Hepatocyte (in vitro differentiated cells): ENCODE data around the gene PHLDA3. TPM values are rescaled to one million over a fixed set of nuclear protein-coding genes. Genes with fewer than 3 reads are reported as not detected.

Experiments
- DNase-seq: peaks from one replicate; pipeline ENCODE4 v3.0.0-alpha.2; 2016; ENCODE audit warnings: low spot score
- H2AFZ ChIP-seq: fragments of 200-600 bp; sonication (generic); 2 replicates; pipeline ENCODE4 v1.6.0; 2016; ENCODE audit warnings: antibody characterized with exemption, mild to moderate bottlenecking
- H3K27ac ChIP-seq: fragments of 200-600 bp; sonication (generic); 2 replicates; pipeline ENCODE4 v1.5.1; 2016; ENCODE audit warnings: mild to moderate bottlenecking
- H3K27me3 ChIP-seq: fragments of 200-600 bp; sonication (generic); 2 replicates; pipeline ENCODE4 v1.6.1; 2016
- H3K36me3 ChIP-seq: fragments of 200-600 bp; sonication (generic); replicated peaks from 2 replicates; pipeline ENCODE4 v1.5.1; 2016; ENCODE audit warnings: low read depth; ENCODE audit not compliant: insufficient read depth
- H3K4me1 ChIP-seq: fragments of 200-600 bp; sonication (generic); 2 replicates; pipeline ENCODE4 v1.5.1; 2016; ENCODE audit warnings: mild to moderate bottlenecking, moderate library complexity; ENCODE audit not compliant: insufficient read depth
- H3K4me2 ChIP-seq: fragments of 200-600 bp; sonication (generic); 2 replicates; pipeline ENCODE4 v1.6.0; 2016
- H3K4me3 ChIP-seq: fragments of 200-600 bp; sonication (generic); 2 replicates; pipeline ENCODE4 v1.5.1; 2016; ENCODE audit warnings: mild to moderate bottlenecking
- H3K79me2 ChIP-seq: fragments of 200-600 bp; sonication (generic); 2 replicates; pipeline ENCODE4 v1.6.0; 2017; ENCODE audit warnings: mild to moderate bottlenecking
- H3K9me2 ChIP-seq: fragments of 200-600 bp; sonication (generic); replicated peaks from 2 replicates; pipeline ENCODE4 v1.6.0; 2017; ENCODE audit warnings: mild to moderate bottlenecking; ENCODE audit not compliant: insufficient read depth
- H3K9me3 ChIP-seq: fragments of 200-600 bp; sonication (generic); 2 replicates; pipeline ENCODE4 v1.5.1; 2016; ENCODE audit warnings: low read depth, mild to moderate bottlenecking
- H4K20me1 ChIP-seq: fragments of 200-600 bp; sonication (generic); 2 replicates; pipeline ENCODE4 v1.6.0; 2016; ENCODE audit warnings: mild to moderate bottlenecking; ENCODE audit not compliant: insufficient read depth, poor library complexity, severe bottlenecking
- CTCF ChIP-seq: fragments of 200-600 bp; sonication (generic); IDR thresholded peaks from 2 replicates; pipeline ENCODE4 v1.5.1; 2016; ENCODE audit warnings: antibody characterized with exemption, mild to moderate bottlenecking; ENCODE audit not compliant: poor library complexity
- EZH2 ChIP-seq: fragments of 200-600 bp; sonication (generic); IDR thresholded peaks from 2 replicates; pipeline ENCODE4 v1.6.1; 2016; ENCODE audit warnings: antibody characterized with exemption, mild to moderate bottlenecking, borderline replicate concordance
- EZH2phosphoT487 ChIP-seq: fragments of 200-600 bp; sonication (generic); IDR thresholded peaks from one replicate; pipeline ENCODE4 v1.6.1; 2018; ENCODE audit warnings: antibody characterized with exemption, mild to moderate bottlenecking, low read depth, moderate library complexity; ENCODE audit not compliant: unreplicated experiment, severe bottlenecking
- WGBS: methylation state at CpG from one replicate; pipeline ENCODE4 v1.1.6; 2016; ENCODE audit warnings: low lambda C conversion rate; ENCODE audit errors: missing lambda C conversion rate; 5-methylcytosine and 5-hydroxymethylcytosine counted together
- polyA plus RNA-seq: library from polyadenylated mRNA; unstranded; fragments of >200 nt; fragmentation: Nextera tagmentation; extraction: Ambion mirVana; gene quantifications from 2 replicates; pipeline ENCODE4 v1.2.1, GENCODE V29; 2016
- total RNA-seq: library from RNA; depleted of rRNA; stranded (reverse); fragments of >200 nt; gene quantifications from 2 replicates; pipeline ENCODE4 v1.2.3, GENCODE V29; 2014

Gene PHLDA3
- total and polyA plus RNA-seq, 2 experiments from 2014 or later: 30.2 to 62.9 TPM

- DNase-seq: no peak
- no peak overlapping the region for H3K4me2 ChIP-seq
- no peaks in the 10 kb centered on the region for H3K27me3 ChIP-seq
- H3K79me2 ChIP-seq: no peaks in the 10 kb centered on the region
- WGBS: 83% methylated on average over 2 of the region's 2 CpGs
- no peak for TF ChIP-seq EZH2phosphoT487
- no peaks in the 10 kb centered on the region for H3K9me3 ChIP-seq
- no peaks in the 10 kb centered on the region for H3K9me2 ChIP-seq
- H3K4me1 ChIP-seq: peaks cover 23% of the 10 kb centered on the region
- no peaks in the 10 kb centered on the region for H4K20me1 ChIP-seq
- H2AFZ ChIP-seq: no peak overlapping the region
- H3K4me3 ChIP-seq: no peak overlapping the region
- peak overlapping the region; percentile 43 for H3K27ac ChIP-seq
- H3K36me3 ChIP-seq: no peaks in the 10 kb centered on the region
Measured at GRCh38 chr1:201514466-201514865, 45.5 kb upstream of the PHLDA3 start.

GRCh38 chr1:201513498-201514243, 44.7 kb upstream of the PHLDA3 start:
- peaks cover 23% of the 10 kb centered on the region for H3K4me1 ChIP-seq
- H3K4me2 ChIP-seq: no peak overlapping the region
- H3K9me3 ChIP-seq: no peaks in the 10 kb centered on the region
- H3K79me2 ChIP-seq: no peaks in the 10 kb centered on the region
- H3K9me2 ChIP-seq: no peaks in the 10 kb centered on the region
- TF ChIP-seq EZH2 (no peak), EZH2phosphoT487 (no peak), CTCF (no peak)
- H3K36me3 ChIP-seq: no peaks in the 10 kb centered on the region
- H3K27me3 ChIP-seq: no peaks in the 10 kb centered on the region
- H3K4me3 ChIP-seq: no peak overlapping the region
- H2AFZ ChIP-seq: no peak overlapping the region
- DNase-seq: no peak
- peak overlapping the region; percentile 50 for H3K27ac ChIP-seq
- no peaks in the 10 kb centered on the region for H4K20me1 ChIP-seq
- WGBS: 85% methylated on average over 6 of the region's 6 CpGs

- H3K79me2 ChIP-seq: no peaks in the 10 kb centered on the region
- 37% methylated on average over 6 of the region's 6 CpGs for WGBS
- H3K9me2 ChIP-seq: no peaks in the 10 kb centered on the region
- peak overlapping the region; percentile 11 for H3K4me2 ChIP-seq
- no peak overlapping the region for H3K4me3 ChIP-seq
- H3K27me3 ChIP-seq: no peaks in the 10 kb centered on the region
- H3K27ac ChIP-seq: peak overlapping the region; percentile 56
- no peaks in the 10 kb centered on the region for H3K36me3 ChIP-seq
- no peak overlapping the region for H2AFZ ChIP-seq
- TF ChIP-seq EZH2: no peak
- TF ChIP-seq EZH2phosphoT487: no peak
- TF ChIP-seq CTCF: no peak
- no peaks in the 10 kb centered on the region for H3K9me3 ChIP-seq
- H4K20me1 ChIP-seq: no peaks in the 10 kb centered on the region
- peak; percentile 46 for DNase-seq
- H3K4me1 ChIP-seq: peaks cover 18% of the 10 kb centered on the region
Measured at GRCh38 chr1:201511941-201512539, 43.1 kb upstream of the PHLDA3 start.

DNA sequence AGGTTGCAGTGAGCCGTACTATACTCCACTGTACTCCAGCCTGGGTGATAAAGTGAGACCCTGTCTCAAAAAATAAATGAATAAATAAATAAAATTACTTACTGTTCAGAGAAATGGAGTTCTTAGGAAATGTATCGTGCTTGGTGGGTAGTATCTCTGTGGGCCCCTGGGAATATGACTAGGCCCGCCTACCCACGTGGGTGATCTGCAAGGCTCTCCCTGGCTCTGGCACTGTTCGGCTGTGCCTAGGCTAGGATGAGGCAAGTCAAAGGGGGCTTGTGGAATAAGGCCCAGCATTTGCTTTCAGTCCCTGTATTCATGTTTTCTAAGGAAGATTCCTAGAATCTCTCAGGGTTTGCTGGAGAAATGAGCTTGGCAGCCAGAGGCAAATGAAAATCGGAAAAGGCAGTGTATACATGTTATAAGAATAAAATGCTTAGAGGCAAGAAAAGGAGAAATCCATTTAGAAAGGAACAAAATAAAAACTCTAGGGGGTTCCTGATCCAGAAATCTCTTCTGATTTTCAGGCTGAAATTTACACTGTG, 42.5 kb upstream of the PHLDA3 start:
- H3K79me2 ChIP-seq: no peaks in the 10 kb centered on the region
- no peak overlapping the region for H3K4me3 ChIP-seq
- no peak for DNase-seq
- H3K9me3 ChIP-seq: no peaks in the 10 kb centered on the region
- TF ChIP-seq EZH2: no peak
- no peak for TF ChIP-seq CTCF
- TF ChIP-seq EZH2phosphoT487: no peak
- H4K20me1 ChIP-seq: no peaks in the 10 kb centered on the region
- no peak overlapping the region for H2AFZ ChIP-seq
- whole genome bisulfite sequencing: 78% methylated on average over 6 of the region's 6 CpGs
- H3K36me3 ChIP-seq: no peaks in the 10 kb centered on the region
- no peak overlapping the region for H3K4me2 ChIP-seq
- H3K9me2 ChIP-seq: no peaks in the 10 kb centered on the region
- peak overlapping the region; percentile 56 for H3K27ac ChIP-seq
- H3K4me1 ChIP-seq: peaks cover 17% of the 10 kb centered on the region
- H3K27me3 ChIP-seq: no peaks in the 10 kb centered on the region
